Measurements from ENCODE around the gene ABCC1.

ABCC1 gene

GRCh38 chr16:16009401-16009800, 60.0 kb downstream of the ABCC1 start:
- CTCF ChIA-PET: interaction anchor here (0.6 to 3.0 kb wide), 3 partner anchors 10 to 136 kb away, joined by 3 to 8 read pairs (median 3); no protein-coding TSS in a partner anchor
- no peak for TF ChIP-seq CTCF (IDR thresholded peaks at IDR 0.05; ENCODE audit: insufficient read depth, low read length, missing control alignments)
- H3K4me3 ChIP-seq (ENCODE audit: low read depth, low read length): no peak overlapping the region
- POLR2A ChIA-PET: interaction anchor here (0.6 kb wide), 1 partner anchor 62 kb away, joined by 5 read pairs; no protein-coding TSS in a partner anchor
- no peak for DNase-seq (ENCODE audit: low read depth, low spot score)

GRCh38 chr16:16010194-16010593, 60.8 kb downstream of the ABCC1 start:
- H3K4me3 ChIP-seq (ENCODE audit: low read depth, low read length): no peak overlapping the region
- ChIA-PET CTCF (interaction anchor here (0.6 to 3.0 kb wide), 3 partner anchors 9 to 137 kb away, joined by 3 to 8 read pairs (median 3); no protein-coding TSS in a partner anchor), POLR2A (no interaction called here)
- TF ChIP-seq CTCF (IDR thresholded peaks at IDR 0.05; ENCODE audit: insufficient read depth, low read length, missing control alignments): no peak
- DNase-seq (ENCODE audit: low read depth, low spot score): no peak

GRCh38 chr16:16012144-16012543, 62.7 kb downstream of the ABCC1 start:
- no peak for DNase-seq (ENCODE audit: low read depth, low spot score)
- no peak for TF ChIP-seq CTCF (IDR thresholded peaks at IDR 0.05; ENCODE audit: insufficient read depth, low read length, missing control alignments)
- ChIA-PET CTCF (interaction anchor here (0.6 kb wide), 1 partner anchor 152 kb away, joined by 3 read pairs; no protein-coding TSS in a partner anchor), POLR2A (no interaction called here)
- H3K4me3 ChIP-seq (ENCODE audit: low read depth, low read length): no peak overlapping the region

GRCh38 chr16:16013812-16014211, 64.4 kb downstream of the ABCC1 start:
- no peak for TF ChIP-seq CTCF (IDR thresholded peaks at IDR 0.05; ENCODE audit: insufficient read depth, low read length, missing control alignments)
- no peak overlapping the region for H3K4me3 ChIP-seq (ENCODE audit: low read depth, low read length)
- POLR2A ChIA-PET: no interaction called here
- no peak for DNase-seq (ENCODE audit: low read depth, low spot score)
- CTCF ChIA-PET: interaction anchor here (1.1 kb wide), 1 partner anchor 13 kb away, joined by 3 read pairs; no protein-coding TSS in a partner anchor

GRCh38 chr16:16014329-16015224, 65.2 kb downstream of the ABCC1 start:
- no peak for DNase-seq (ENCODE audit: low read depth, low spot score)
- ChIA-PET POLR2A (no interaction called here), CTCF (interaction anchor here (1.1 kb wide), 1 partner anchor 12 kb away, joined by 3 read pairs; no protein-coding TSS in a partner anchor)
- no peak for TF ChIP-seq CTCF (IDR thresholded peaks at IDR 0.05; ENCODE audit: insufficient read depth, low read length, missing control alignments)
- H3K4me3 ChIP-seq (ENCODE audit: low read depth, low read length): no peak overlapping the region

- POLR2A ChIA-PET: no interaction called here
- H3K4me3 ChIP-seq (ENCODE audit: low read depth, low read length): no peak overlapping the region
- CTCF ChIA-PET: no interaction called here
- no peak for TF ChIP-seq CTCF (IDR thresholded peaks at IDR 0.05; ENCODE audit: insufficient read depth, low read length, missing control alignments)
- DNase-seq (ENCODE audit: low read depth, low spot score): no peak
These were observed 66.4 kb downstream of the ABCC1 start for GRCh38 chr16:16015849-16016248.
